HG03196 (cell line): Measurements from ENCODE around the gene RAD23A.
"Not testable (repeated sequence)": the region's sequence is repeated elsewhere in the genome, so short reads cannot be mapped to it uniquely, and the experiment has no call there.

Source experiments
- ATAC-seq: cut with Tn5 transposase; IDR thresholded peaks from one replicate; pipeline ENCODE4 v1.9.1; 2021; ENCODE audit not compliant: unreplicated experiment

RAD23A gene

GRCh38 chr19:12937927-12938778 is 7.5 kb upstream of the RAD23A start, which contains the start of gene CALR:
CALR (plus strand) TSS chr19:12938609; CDS start chr19:12938680, 71 bp downstream.
- peak; percentile 85 for ATAC-seq

DNA sequence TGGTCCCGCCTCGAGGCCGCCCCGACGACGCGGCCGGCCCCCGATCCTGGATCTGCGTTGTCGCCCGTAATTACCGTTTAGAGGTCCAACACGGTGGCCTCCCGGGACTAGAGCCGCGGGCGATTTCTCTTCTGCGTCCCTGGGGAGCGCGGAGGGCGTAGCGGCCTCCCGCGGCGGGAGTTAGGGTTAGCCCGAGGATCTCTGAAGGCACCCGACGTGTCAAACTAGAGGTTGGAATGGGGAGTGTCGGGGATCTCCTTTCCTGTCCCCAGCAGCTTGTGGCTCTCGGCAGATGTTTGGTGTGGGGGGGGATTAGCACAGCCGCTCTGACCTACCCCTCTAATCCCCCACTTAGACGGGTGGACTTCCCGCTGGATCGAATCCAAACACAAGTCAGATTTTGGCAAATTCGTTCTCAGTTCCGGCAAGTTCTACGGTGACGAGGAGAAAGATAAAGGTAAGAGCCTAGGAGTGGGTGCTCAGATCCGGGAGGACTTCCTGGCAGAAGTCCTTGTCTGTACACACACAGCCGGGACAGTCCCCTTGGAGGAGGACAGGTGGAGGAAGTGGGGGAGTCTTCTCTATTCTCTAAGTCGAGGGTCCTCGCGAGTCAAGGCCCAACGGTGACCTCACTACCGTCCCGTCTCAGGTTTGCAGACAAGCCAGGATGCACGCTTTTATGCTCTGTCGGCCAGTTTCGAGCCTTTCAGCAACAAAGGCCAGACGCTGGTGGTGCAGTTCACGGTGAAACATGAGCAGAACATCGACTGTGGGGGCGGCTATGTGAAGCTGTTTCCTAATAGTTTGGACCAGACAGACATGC is 6.7 kb upstream of the RAD23A start:
- no peak for ATAC-seq

DNA sequence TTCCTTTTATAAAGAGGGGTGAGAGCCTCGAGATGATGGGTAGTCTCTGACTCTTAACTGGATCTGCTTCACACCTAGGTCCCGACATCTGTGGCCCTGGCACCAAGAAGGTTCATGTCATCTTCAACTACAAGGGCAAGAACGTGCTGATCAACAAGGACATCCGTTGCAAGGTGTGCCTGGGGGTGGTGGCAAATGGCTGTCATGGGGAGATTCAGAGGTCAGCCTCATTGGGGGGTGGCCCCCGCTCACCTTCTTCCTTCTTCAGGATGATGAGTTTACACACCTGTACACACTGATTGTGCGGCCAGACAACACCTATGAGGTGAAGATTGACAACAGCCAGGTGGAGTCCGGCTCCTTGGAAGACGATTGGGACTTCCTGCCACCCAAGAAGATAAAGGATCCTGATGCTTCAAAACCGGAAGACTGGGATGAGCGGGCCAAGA is 5.7 kb upstream of the RAD23A start:
- ATAC-seq: no peak

DNA sequence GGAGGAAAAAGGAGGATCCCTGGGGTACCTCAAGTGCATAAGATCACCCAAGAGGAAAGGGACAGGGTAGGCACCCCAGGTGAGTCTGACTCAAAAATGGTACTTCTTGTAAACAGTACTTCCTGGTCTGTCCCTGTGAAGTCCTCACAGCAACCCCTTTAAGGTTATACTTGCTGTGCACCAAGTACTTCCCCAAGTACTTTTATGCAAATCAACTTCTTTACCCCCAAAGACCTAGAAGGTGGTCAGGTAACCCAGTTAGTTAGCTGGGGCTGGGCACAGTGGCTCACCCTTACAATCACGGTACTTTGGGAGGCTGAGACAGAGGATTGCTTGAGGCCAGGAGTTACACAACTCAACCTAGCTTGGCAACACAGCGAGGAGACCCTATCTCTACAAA is 4.8 kb upstream of the RAD23A start:
- no peak for ATAC-seq

GRCh38 chr19:12943437-12944044 is 2.1 kb upstream of the RAD23A start:
- no peak for ATAC-seq

GRCh38 chr19:12944104-12944674 is 1.5 kb upstream of the RAD23A start:
- ATAC-seq: no peak

- ATAC-seq: peak; percentile 28
Measured at GRCh38 chr19:12946092-12946721, 545 bp downstream of the RAD23A start.

GRCh38 chr19:12946731-12947496 is 1.3 kb downstream of the RAD23A start:
- no peak for ATAC-seq

GRCh38 chr19:12947702-12948611 is 2.3 kb downstream of the RAD23A start:
- ATAC-seq: no peak

GRCh38 chr19:12948612-12949362 is 3.1 kb downstream of the RAD23A start:
- ATAC-seq: no peak

DNA sequence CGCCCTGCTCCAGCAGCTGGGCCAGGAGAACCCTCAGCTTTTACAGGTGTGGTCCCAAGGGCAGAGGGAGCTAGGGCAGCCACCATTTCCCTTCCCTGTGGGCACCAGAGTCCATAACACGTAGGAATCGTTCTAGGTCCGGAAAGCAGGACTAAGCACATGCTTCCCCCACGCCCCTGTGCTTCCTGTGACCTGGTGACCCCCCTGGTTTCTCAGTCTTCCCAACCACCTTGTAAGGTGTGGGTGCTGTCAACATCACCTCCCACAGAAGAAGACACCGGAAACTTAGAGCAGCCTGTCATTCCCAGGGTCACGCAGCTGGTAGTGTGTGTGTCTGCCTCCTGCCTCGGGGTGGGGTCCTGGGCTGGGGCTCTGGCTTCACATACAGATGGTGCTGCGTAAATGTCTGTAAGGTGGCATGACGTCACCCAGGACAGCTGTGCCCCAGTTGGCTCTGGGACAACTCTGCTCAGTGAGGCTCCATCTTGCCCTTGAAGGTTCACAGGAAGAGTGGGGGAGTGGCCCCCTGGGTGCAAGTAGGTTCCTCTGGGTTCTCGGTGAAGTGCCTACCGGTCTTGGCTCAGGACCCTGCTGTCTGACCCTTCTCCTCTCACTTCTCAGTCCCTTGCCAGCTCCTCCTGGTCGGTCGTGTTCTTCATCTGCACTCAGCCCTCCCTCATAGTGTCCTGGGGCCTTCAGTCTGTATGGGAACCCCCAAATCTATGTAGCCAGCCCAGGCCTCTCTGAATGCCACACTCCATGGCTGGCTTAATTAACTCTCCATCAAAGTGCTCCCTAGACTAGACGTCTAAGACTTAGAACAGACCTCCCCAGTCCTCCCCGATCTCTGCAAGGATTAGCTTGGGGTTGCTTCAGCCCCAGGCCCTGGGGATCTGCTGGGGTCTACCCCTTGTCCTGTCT is 4.0 kb downstream of the RAD23A start:
- no peak for ATAC-seq

DNA sequence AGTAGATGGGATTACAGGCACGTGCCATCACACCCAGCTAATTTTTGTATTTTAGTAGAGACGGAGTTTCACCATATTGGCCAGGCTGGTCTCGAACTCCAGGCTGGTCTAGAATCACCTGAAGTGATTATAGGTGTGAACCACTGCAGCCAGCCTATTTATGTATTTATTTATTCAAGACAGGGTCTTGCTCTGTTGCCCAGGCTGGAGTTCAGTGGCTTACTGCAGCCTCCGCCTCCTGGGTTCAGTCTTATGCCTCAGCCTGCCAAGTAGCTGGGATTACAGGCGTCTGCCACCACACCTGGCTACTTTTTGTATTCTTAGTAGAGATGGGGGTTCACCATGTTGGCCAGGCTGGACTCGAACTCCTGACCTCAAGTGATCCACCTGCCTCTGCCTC is 6.4 kb downstream of the RAD23A start:
- ATAC-seq: not testable (repeated sequence)

DNA sequence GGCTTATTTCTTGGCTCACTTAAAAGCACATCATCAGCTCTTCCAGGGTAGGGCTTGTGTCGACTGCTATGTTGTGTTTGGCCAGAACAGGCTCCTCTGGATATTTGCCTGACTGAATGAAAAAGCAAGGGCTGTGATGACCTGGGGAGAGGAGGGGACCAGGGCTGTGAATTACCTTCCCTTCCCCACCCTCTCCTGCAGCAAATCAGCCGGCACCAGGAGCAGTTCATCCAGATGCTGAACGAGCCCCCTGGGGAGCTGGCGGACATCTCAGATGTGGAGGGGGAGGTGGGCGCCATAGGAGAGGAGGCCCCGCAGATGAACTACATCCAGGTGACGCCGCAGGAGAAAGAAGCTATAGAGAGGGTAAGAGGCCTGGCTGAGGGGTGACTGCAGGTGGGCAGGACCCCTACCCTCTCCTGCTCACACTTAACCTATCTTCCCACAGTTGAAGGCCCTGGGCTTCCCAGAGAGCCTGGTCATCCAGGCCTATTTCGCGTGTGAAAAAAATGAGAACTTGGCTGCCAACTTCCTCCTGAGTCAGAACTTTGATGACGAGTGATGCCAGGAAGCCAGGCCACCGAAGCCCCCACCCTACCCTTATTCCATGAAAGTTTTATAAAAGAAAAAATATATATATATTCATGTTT is 7.0 kb downstream of the RAD23A start:
- no peak for ATAC-seq

GRCh38 chr19:12953138-12953798 is 7.6 kb downstream of the RAD23A start:
- ATAC-seq: no peak

- no peak for ATAC-seq
Measured at GRCh38 chr19:12953799-12954611, 8.3 kb downstream of the RAD23A start.
